Activated CD4-positive, alpha-beta memory T cell treated with anti-CD3 and anti-CD28 coated beads, Interleukin-2, amount 10 ng/mL, durations not matched to agents 7 days and 5 days (primary cell): ENCODE data around the gene BTAF1. TPM values are rescaled to one million over a fixed set of nuclear protein-coding genes. Genes with fewer than 3 reads are reported as not detected.

ENCODE experiments used
- CTCF ChIA-PET: fragments of 350-600 bp; sonication (Branson Sonifier 250); formaldehyde crosslinking; loops from one replicate; lab custom pipeline; 2021; ENCODE audit warnings: antibody characterized with exemption, inconsistent platforms; lab: Charles Lee
- POLR2A ChIA-PET: fragments of 350-600 bp; sonication (Branson Sonifier 250); formaldehyde crosslinking; loops from one replicate; lab custom pipeline; 2021; ENCODE audit warnings: antibody characterized with exemption; lab: Charles Lee
- DNase-seq: peaks from one replicate; pipeline ENCODE4 v3.0.0-alpha.2; 2020
- H3K27ac Mint-ChIP-seq: one replicate; pipeline ENCODE4 v1.8.0; 2021; ENCODE audit warnings: mild to moderate bottlenecking, mixed read lengths
- H3K27me3 Mint-ChIP-seq: one replicate; pipeline ENCODE4 v1.8.0; 2021; ENCODE audit warnings: mixed read lengths
- H3K36me3 Mint-ChIP-seq: one replicate; pipeline ENCODE4 v1.8.0; 2021; ENCODE audit warnings: low read depth, mixed read lengths
- H3K4me1 Mint-ChIP-seq: one replicate; pipeline ENCODE4 v1.8.0; 2021; ENCODE audit warnings: mixed read lengths
- H3K4me3 Mint-ChIP-seq: one replicate; pipeline ENCODE4 v1.8.0; 2021; ENCODE audit warnings: mild to moderate bottlenecking, mixed read lengths
- H3K9me3 Mint-ChIP-seq: one replicate; pipeline ENCODE4 v1.8.0; 2021; ENCODE audit warnings: mixed read lengths
- total RNA-seq, 2 experiments: library from RNA; stranded (reverse); gene quantifications; one replicate each; pipeline ENCODE4 v1.2.3, GENCODE V29; 2021

Gene BTAF1
- total RNA-seq, 2 experiments from 2014 or later: 51.3 to 54.9 TPM

- CTCF ChIA-PET: no interaction called here
- POLR2A ChIA-PET: interaction anchor here (1.8 kb wide), 1 partner anchor 122 kb away, joined by 4 read pairs; the partner anchor contains the start of gene BTAF1
- H3K9me3 Mint-ChIP-seq: no peaks in the 10 kb centered on the region
- H3K4me1 Mint-ChIP-seq: peaks cover 12% of the 10 kb centered on the region
- H3K4me3 Mint-ChIP-seq: no peak overlapping the region
- no peaks in the 10 kb centered on the region for H3K36me3 Mint-ChIP-seq
- no peak overlapping the region for H3K27ac Mint-ChIP-seq
- no peaks in the 10 kb centered on the region for H3K27me3 Mint-ChIP-seq
- DNase-seq: no peak
Measured at GRCh38 chr10:92045641-92046106, 122.1 kb downstream of the BTAF1 start.

DNA sequence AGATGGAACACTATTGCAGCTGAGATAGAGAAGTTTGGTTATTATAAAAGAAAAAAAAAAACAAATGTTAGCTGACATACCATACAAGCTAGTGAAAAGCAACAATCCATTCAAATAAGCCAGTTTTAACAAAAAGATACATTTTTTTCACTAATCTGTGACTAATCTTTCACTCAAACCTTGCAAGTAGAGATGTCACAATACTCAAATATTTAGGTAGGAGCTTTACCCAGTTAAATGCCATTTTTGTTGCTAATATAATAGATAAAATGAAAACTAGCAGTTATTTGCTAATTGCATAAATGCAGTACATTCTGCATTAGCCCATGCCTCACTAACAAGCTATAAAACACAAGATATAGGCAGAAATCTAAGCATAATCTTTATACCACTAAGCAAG is 123.6 kb downstream of the BTAF1 start:
- H3K36me3 Mint-ChIP-seq: no peaks in the 10 kb centered on the region
- ChIA-PET CTCF (no interaction called here), POLR2A (no interaction called here)
- H3K4me3 Mint-ChIP-seq: no peak overlapping the region
- no peaks in the 10 kb centered on the region for H3K9me3 Mint-ChIP-seq
- H3K27ac Mint-ChIP-seq: no peak overlapping the region
- H3K4me1 Mint-ChIP-seq: peaks cover 12% of the 10 kb centered on the region
- no peak for DNase-seq
- H3K27me3 Mint-ChIP-seq: no peaks in the 10 kb centered on the region

- ChIA-PET CTCF (no interaction called here), POLR2A (no interaction called here)
- Mint-ChIP-seq H3K4me3 (no peak overlapping the region), H3K27ac (no peak overlapping the region), H3K36me3 (no peaks in the 10 kb centered on the region), H3K4me1 (peaks cover 16% of the 10 kb centered on the region), H3K27me3 (no peaks in the 10 kb centered on the region), H3K9me3 (no peaks in the 10 kb centered on the region)
- no peak for DNase-seq
Measured at GRCh38 chr10:92052088-92052487, 128.5 kb downstream of the BTAF1 start.

- Mint-ChIP-seq H3K4me3 (no peak overlapping the region), H3K27me3 (no peaks in the 10 kb centered on the region), H3K36me3 (no peaks in the 10 kb centered on the region), H3K9me3 (no peaks in the 10 kb centered on the region), H3K27ac (no peak overlapping the region), H3K4me1 (peaks cover 12% of the 10 kb centered on the region)
- ChIA-PET CTCF (no interaction called here), POLR2A (no interaction called here)
- DNase-seq: no peak
Measured at GRCh38 chr10:92052741-92053140, 129.2 kb downstream of the BTAF1 start.

DNA sequence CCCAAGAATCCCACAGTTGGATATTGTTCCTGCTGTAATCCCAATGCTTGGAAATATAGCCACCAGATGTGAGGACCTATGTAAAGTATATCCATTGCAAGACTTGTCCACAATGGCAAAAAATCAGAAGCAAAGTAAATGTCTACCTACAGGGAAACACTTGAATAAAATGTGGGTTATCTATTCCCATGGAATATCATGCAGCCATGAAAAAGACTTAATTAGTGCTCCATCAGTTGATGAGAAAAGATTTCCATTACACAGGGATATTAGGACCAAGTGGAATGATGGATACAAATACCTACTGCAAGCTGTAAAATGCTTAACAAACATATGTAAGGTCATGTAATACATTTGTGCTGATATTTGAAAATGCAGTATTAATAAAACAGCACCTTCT is 131.2 kb downstream of the BTAF1 start:
- DNase-seq: no peak
- Mint-ChIP-seq H3K27me3 (no peaks in the 10 kb centered on the region), H3K4me3 (no peak overlapping the region), H3K27ac (no peak overlapping the region), H3K36me3 (no peaks in the 10 kb centered on the region), H3K9me3 (no peaks in the 10 kb centered on the region), H3K4me1 (peaks cover 4% of the 10 kb centered on the region)
- CTCF ChIA-PET: interaction anchor here (1.4 kb wide), 1 partner anchor 15 kb away, joined by 3 read pairs; no protein-coding TSS in a partner anchor
- POLR2A ChIA-PET: no interaction called here

GRCh38 chr10:92062273-92062672 is 138.7 kb downstream of the BTAF1 start:
- Mint-ChIP-seq H3K36me3 (no peaks in the 10 kb centered on the region), H3K9me3 (no peaks in the 10 kb centered on the region), H3K4me1 (no peaks in the 10 kb centered on the region), H3K27ac (no peak overlapping the region), H3K4me3 (no peak overlapping the region), H3K27me3 (no peaks in the 10 kb centered on the region)
- no peak for DNase-seq
- ChIA-PET POLR2A (no interaction called here), CTCF (interaction anchor here (0.7 kb wide), 2 partner anchors 13 to 144 kb away, joined by 3 read pairs; no protein-coding TSS in a partner anchor)

DNA sequence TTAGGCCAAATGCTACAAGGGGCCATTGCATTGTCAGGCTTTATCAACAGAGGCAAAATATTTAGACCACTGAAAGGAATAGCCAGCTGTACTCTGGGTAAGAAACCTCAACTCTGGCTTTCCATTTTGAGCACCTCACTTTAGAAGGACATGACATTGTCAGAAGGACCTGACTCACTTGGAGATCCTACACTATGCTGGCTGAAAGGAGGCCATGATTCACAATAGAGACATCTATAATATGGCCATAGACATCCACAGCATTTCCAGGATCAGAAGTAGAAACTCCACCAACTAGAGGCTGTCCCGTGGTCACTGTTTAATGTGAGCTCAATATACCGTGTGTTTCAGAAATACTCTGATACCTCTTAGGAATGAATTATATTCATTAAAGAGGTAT is 140.9 kb downstream of the BTAF1 start:
- no peaks in the 10 kb centered on the region for H3K9me3 Mint-ChIP-seq
- no peak overlapping the region for H3K4me3 Mint-ChIP-seq
- H3K36me3 Mint-ChIP-seq: no peaks in the 10 kb centered on the region
- ChIA-PET CTCF (no interaction called here), POLR2A (no interaction called here)
- no peaks in the 10 kb centered on the region for H3K4me1 Mint-ChIP-seq
- H3K27me3 Mint-ChIP-seq: no peaks in the 10 kb centered on the region
- no peak overlapping the region for H3K27ac Mint-ChIP-seq
- DNase-seq: no peak

- POLR2A ChIA-PET: no interaction called here
- CTCF ChIA-PET: interaction anchor here (0.7 to 1.3 kb wide), 2 partner anchors 9 to 20 kb away, joined by 3 read pairs; no protein-coding TSS in a partner anchor
- no peak overlapping the region for H3K27ac Mint-ChIP-seq
- no peaks in the 10 kb centered on the region for H3K9me3 Mint-ChIP-seq
- H3K36me3 Mint-ChIP-seq: no peaks in the 10 kb centered on the region
- no peaks in the 10 kb centered on the region for H3K27me3 Mint-ChIP-seq
- no peak overlapping the region for H3K4me3 Mint-ChIP-seq
- DNase-seq: no peak
- peaks cover 1% of the 10 kb centered on the region for H3K4me1 Mint-ChIP-seq
Measured at GRCh38 chr10:92066386-92066785, 142.8 kb downstream of the BTAF1 start.

- no peaks in the 10 kb centered on the region for H3K27me3 Mint-ChIP-seq
- POLR2A ChIA-PET: no interaction called here
- CTCF ChIA-PET: no interaction called here
- no peak for DNase-seq
- no peak overlapping the region for H3K4me3 Mint-ChIP-seq
- H3K27ac Mint-ChIP-seq: no peak overlapping the region
- H3K9me3 Mint-ChIP-seq: no peaks in the 10 kb centered on the region
- no peaks in the 10 kb centered on the region for H3K36me3 Mint-ChIP-seq
- peaks cover 1% of the 10 kb centered on the region for H3K4me1 Mint-ChIP-seq
Measured at GRCh38 chr10:92068900-92069299, 145.3 kb downstream of the BTAF1 start.

GRCh38 chr10:92074126-92074887 is 150.7 kb downstream of the BTAF1 start:
- ChIA-PET CTCF (interaction anchor here (0.6 to 1.4 kb wide), 5 partner anchors 27 to 383 kb away, joined by 3 to 5 read pairs (median 4); partner anchors contain the start of genes CPEB3 and MARCHF5), POLR2A (no interaction called here)
- Mint-ChIP-seq H3K9me3 (no peaks in the 10 kb centered on the region), H3K27ac (no peak overlapping the region), H3K36me3 (no peaks in the 10 kb centered on the region), H3K4me3 (no peak overlapping the region), H3K27me3 (no peaks in the 10 kb centered on the region), H3K4me1 (peaks cover 1% of the 10 kb centered on the region)
- no peak for DNase-seq

GRCh38 chr10:92075829-92076228 is 152.3 kb downstream of the BTAF1 start:
- no peak overlapping the region for H3K27ac Mint-ChIP-seq
- ChIA-PET POLR2A (no interaction called here), CTCF (interaction anchor here (1.6 kb wide), 1 partner anchor 10 kb away, joined by 3 read pairs; no protein-coding TSS in a partner anchor)
- no peaks in the 10 kb centered on the region for H3K9me3 Mint-ChIP-seq
- H3K4me3 Mint-ChIP-seq: no peak overlapping the region
- no peak for DNase-seq
- H3K36me3 Mint-ChIP-seq: peaks cover 2% of the 10 kb centered on the region
- no peaks in the 10 kb centered on the region for H3K27me3 Mint-ChIP-seq
- H3K4me1 Mint-ChIP-seq: no peaks in the 10 kb centered on the region

DNA sequence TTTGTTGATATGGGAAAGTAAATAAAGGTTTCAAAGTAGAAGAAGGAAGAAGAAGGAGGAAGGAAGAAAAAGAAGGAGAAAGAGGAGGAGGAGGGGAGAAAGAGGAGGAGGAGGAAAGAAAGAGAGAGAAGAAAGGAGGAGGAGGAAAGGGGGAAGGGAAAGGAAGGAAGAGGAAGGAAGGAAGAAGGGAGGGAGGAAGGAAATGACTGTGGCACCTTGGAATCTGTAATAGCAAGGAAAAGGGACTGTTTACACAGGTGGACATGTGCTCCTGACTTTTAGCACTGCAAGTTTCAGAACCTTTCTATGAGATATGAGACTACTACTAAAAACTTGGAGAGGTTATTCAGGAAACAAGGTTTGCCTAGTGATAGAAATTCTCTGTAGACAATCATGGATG is 153.2 kb downstream of the BTAF1 start:
- CTCF ChIA-PET: no interaction called here

GRCh38 chr10:92079003-92079402 is 155.4 kb downstream of the BTAF1 start:
- Mint-ChIP-seq H3K9me3 (no peaks in the 10 kb centered on the region), H3K4me3 (no peak overlapping the region), H3K36me3 (peaks cover 6% of the 10 kb centered on the region), H3K27me3 (no peaks in the 10 kb centered on the region), H3K27ac (no peak overlapping the region), H3K4me1 (peaks cover 5% of the 10 kb centered on the region)
- ChIA-PET POLR2A (no interaction called here), CTCF (interaction anchor here (1.2 kb wide), 1 partner anchor 8 kb away, joined by 4 read pairs; no protein-coding TSS in a partner anchor)
- DNase-seq: no peak

More for the DNA sequence above, 153.2 kb downstream of the BTAF1 start:
- no peak for DNase-seq
- Mint-ChIP-seq H3K36me3 (peaks cover 6% of the 10 kb centered on the region), H3K9me3 (no peaks in the 10 kb centered on the region), H3K27me3 (no peaks in the 10 kb centered on the region), H3K4me1 (no peaks in the 10 kb centered on the region), H3K27ac (no peak overlapping the region), H3K4me3 (no peak overlapping the region)
- POLR2A ChIA-PET: no interaction called here
